PC-9 (cell line): Measurements from ENCODE around the gene PEMT.

Experiments used
- CTCF ChIP-seq: fragments of 200-600 bp; sonication (generic); conservative IDR thresholded peaks from 2 replicates; pipeline ENCODE4 v1.6.1; 2017; ENCODE audit warnings: mixed run types, antibody characterized with exemption, mild to moderate bottlenecking, moderate library complexity
- EZH2 ChIP-seq: fragments of 200-600 bp; sonication (generic); IDR thresholded peaks from 2 replicates; pipeline ENCODE4 v1.8.0; 2017; ENCODE audit warnings: antibody characterized with exemption, low read depth

DNA sequence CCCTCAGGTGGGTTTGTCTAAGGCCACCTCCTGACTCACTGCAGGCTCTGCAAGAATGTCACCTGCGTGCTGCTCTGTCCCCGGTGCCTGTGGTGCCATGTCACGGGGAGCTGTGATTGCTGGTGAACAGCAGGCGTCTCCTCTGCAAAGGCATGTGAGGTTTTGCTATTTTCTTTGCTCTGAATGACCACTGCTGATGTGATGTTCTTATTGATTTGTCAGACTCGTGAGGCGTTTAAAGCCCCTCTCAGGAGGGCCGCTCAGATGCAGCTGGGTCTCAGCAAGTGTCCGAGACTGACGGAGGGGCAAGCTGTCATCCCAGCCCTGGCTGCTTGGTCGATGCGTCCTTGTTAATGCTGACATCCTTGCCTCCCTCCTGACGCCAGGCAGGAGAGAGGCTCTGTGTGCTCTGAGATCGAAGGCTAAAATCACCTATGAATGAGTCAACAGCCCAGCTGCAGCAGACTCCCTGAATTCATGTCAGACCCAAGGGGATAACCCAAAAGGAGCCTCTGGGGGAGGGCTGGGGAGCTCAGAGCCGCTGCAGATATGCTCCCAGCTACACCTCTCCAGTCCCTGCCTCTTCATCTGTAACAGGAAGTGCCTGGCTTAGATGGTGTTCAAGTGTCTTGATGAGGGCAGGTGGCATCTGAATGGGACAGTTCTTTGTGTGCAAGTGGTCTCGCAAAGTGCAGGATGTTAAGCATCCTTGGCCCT, 11.8 kb upstream of the PEMT start:
- TF ChIP-seq CTCF (no peak), EZH2 (no peak)
